Neural cell (in vitro differentiated cells): Measurements from ENCODE around the gene COLEC11. TPM values are rescaled to one million over a fixed set of nuclear protein-coding genes. Genes with fewer than 3 reads are reported as not detected.

Experiments
- H2AFZ ChIP-seq: fragments of 200-600, 300-800 bp; sonication (generic), shearing (Covaris generic); 2 replicates; pipeline ENCODE4 v1.6.0; 2014; ENCODE audit warnings: low read depth, mild to moderate bottlenecking, antibody characterized with exemption, low read length, moderate library complexity
- H3F3A ChIP-seq: fragments of 200-600 bp; shearing (Covaris generic); 2 replicates; pipeline ENCODE4 v1.6.1; 2016; ENCODE audit warnings: mild to moderate bottlenecking, moderate library complexity, mixed read lengths, antibody characterized with exemption, low read length; ENCODE audit not compliant: insufficient read depth, poor library complexity, severe bottlenecking
- H3K27ac ChIP-seq: fragments of 200-600, 300-800 bp; sonication (generic), shearing (Covaris generic); 2 replicates; pipeline ENCODE4 v1.5.1; 2014; ENCODE audit warnings: mild to moderate bottlenecking, low read length, moderate library complexity
- H3K27me3 ChIP-seq: fragments of 300-800, 200-600 bp; sonication (generic), shearing (Covaris generic); 2 replicates; pipeline ENCODE4 v1.6.0; 2014; ENCODE audit warnings: mild to moderate bottlenecking, low read depth, low read length, moderate library complexity; ENCODE audit not compliant: insufficient read depth
- H3K36me3 ChIP-seq: fragments of 300-800, 200-600 bp; sonication (generic), shearing (Covaris generic); 2 replicates; pipeline ENCODE4 v1.5.1; 2014; ENCODE audit warnings: mild to moderate bottlenecking, antibody characterized with exemption, low read length, moderate library complexity; ENCODE audit not compliant: insufficient read depth
- H3K4me2 ChIP-seq: fragments of 300-800, 200-600 bp; sonication (generic), shearing (Covaris generic); 2 replicates; pipeline ENCODE4 v1.6.0; 2014; ENCODE audit warnings: mild to moderate bottlenecking, low read length
- H3K4me3 ChIP-seq: fragments of 300-800, 200-600 bp; sonication (generic), shearing (Covaris generic); 2 replicates; pipeline ENCODE4 v1.5.1; 2014; ENCODE audit warnings: mild to moderate bottlenecking, low read length, moderate library complexity
- H3K79me2 ChIP-seq: fragments of 200-600 bp; shearing (Covaris generic); replicated peaks from 2 replicates; pipeline ENCODE4 v1.6.0; 2014; ENCODE audit warnings: mild to moderate bottlenecking, low read length, moderate library complexity; ENCODE audit not compliant: insufficient read depth
- H3K9ac ChIP-seq: fragments of 300-800, 200-600 bp; sonication (generic), shearing (Covaris generic); 2 replicates; pipeline ENCODE4 v1.6.1; 2016; ENCODE audit warnings: mild to moderate bottlenecking, low read length, mixed read lengths
- H3K9me2 ChIP-seq: fragments of 200-600 bp; shearing (Covaris generic); 2 replicates; pipeline ENCODE4 v1.6.1; 2016; ENCODE audit warnings: mild to moderate bottlenecking, low read length, mixed read lengths; ENCODE audit not compliant: insufficient read depth
- H3K9me3 ChIP-seq: fragments of 200-600, 300-800 bp; sonication (generic), shearing (Covaris generic); 2 replicates; pipeline ENCODE4 v1.6.1; 2016; ENCODE audit warnings: mild to moderate bottlenecking, mixed run types, low read length, moderate library complexity, mixed read lengths
- H4K20me1 ChIP-seq: fragments of 200-600 bp; shearing (Covaris generic); 2 replicates; pipeline ENCODE4 v1.6.1; 2016; ENCODE audit warnings: mild to moderate bottlenecking, mixed run types; ENCODE audit not compliant: insufficient read depth
- EP300 ChIP-seq: fragments of 450-650 bp; conservative IDR thresholded peaks from 2 replicates; pipeline ENCODE4 v1.6.1; 2014; ENCODE audit warnings: antibody characterized with exemption, mild to moderate bottlenecking, moderate library complexity; ENCODE audit not compliant: poor library complexity, severe bottlenecking
- EZH2 ChIP-seq: fragments of 200-600, 300-800 bp; shearing (Covaris generic), sonication (generic); IDR thresholded peaks from 2 replicates; pipeline ENCODE4 v1.6.1; 2014; ENCODE audit warnings: antibody characterized with exemption, low read length, borderline replicate concordance, mild to moderate bottlenecking; ENCODE audit not compliant: insufficient read depth, poor library complexity, severe bottlenecking
- MXI1 ChIP-seq: fragments of 450-650 bp; conservative IDR thresholded peaks from 2 replicates; pipeline ENCODE4 v1.6.1; 2014; ENCODE audit warnings: antibody characterized with exemption, mild to moderate bottlenecking; ENCODE audit not compliant: poor library complexity, severe bottlenecking
- POLR2AphosphoS5 ChIP-seq: IDR thresholded peaks from 2 replicates; pipeline ENCODE4 v1.6.1; 2012
- RAD21 ChIP-seq: fragments of 450-650 bp; conservative IDR thresholded peaks from 2 replicates; pipeline ENCODE4 v1.6.1; 2014; ENCODE audit warnings: antibody characterized with exemption, mild to moderate bottlenecking, moderate library complexity
- SMC3 ChIP-seq: fragments of 450-650 bp; conservative IDR thresholded peaks from 2 replicates; pipeline ENCODE4 v1.6.1; 2014; ENCODE audit warnings: antibody characterized with exemption, mild to moderate bottlenecking, moderate library complexity; ENCODE audit not compliant: poor library complexity
- TAF1 ChIP-seq: IDR thresholded peaks from 2 replicates; pipeline ENCODE4 v1.6.1; 2012; ENCODE audit warnings: low read depth
- polyA plus RNA-seq: library from polyadenylated mRNA; depleted of rRNA; stranded (reverse); fragments of >200 nt; gene quantifications from 2 replicates; pipeline ENCODE4 v1.2.3, GENCODE V29; 2014
- TF ChIP-seq, protein P1 (sequence below): fragments of 450-650 bp; IDR thresholded peaks from 2 replicates; pipeline ENCODE4 v1.5.1; 2014; ENCODE audit warnings: antibody characterized with exemption, mild to moderate bottlenecking, moderate library complexity; ENCODE audit not compliant: poor library complexity, severe bottlenecking
- TF ChIP-seq, protein P2 (sequence below): IDR thresholded peaks from 2 replicates; pipeline ENCODE4 v1.6.1; 2012; ENCODE audit warnings: borderline replicate concordance

The COLEC11 gene
- polyA plus RNA-seq, 1 donor from 2014 or later = 4.0 TPM

DNA sequence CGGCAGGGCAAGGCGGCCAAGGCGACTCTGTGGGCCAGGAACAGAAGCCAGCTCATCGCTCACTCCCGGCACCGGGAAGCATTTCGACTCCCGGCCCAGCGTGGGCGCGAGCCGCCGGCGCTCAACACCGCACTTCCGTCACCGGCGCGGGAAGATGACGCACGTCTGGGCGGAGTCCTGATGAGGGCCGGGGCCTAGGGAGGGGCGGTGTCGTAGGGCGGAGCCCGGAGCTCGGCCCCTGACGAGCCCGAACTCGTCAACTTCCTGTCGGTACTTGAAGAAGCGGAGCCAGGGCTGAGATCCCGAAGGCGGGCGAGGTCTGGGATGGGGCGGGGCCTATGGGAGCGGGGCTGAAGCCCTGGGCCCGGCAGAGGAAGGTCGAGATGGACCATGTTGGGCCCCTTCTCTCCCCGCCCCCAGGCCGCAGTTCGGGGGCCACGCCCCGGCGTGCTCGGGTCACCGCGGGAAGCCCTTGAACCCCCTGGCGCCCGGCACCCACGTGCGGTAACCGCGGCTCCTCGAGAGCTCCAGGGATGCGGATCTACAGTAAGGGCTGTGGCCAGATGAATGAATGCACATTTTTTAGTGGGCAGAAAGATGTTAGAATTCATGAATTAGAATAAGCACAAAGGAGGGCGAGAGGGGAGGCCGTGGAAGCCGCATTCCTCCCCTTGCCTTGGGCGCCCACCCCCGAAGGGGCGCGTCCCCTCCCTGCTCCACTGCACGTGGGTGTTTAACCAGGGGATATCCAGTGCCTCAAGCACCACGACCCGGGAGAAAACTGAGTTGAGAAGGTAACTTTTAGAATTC lies 36.5 kb upstream of the COLEC11 start, which contains the start of gene RNASEH1:
TSS of gene RNASEH1 (minus strand) at position 129 of the 810 bp plus-strand sequence. CDS start at position 56, 73 bp downstream.
- Histone ChIP-seq H3K9me2 (no peaks in the 10 kb centered on the region), H3K4me2 (peak within 1 kb of the TSS; percentile 96), H3F3A (no peaks in the 10 kb centered on the region), H3K9me3 (no peaks in the 10 kb centered on the region), H3K27ac (peak within 1 kb of the TSS; percentile 77), H3K79me2 (peaks cover 22% of the 10 kb centered on the region), H2AFZ (peak within 1 kb of the TSS; percentile 94), H3K4me3 (peak within 1 kb of the TSS; percentile 98), H3K27me3 (no peaks in the 10 kb centered on the region), H3K9ac (peak within 1 kb of the TSS; percentile 87), H3K36me3 (no peaks in the 10 kb centered on the region), H4K20me1 (no peaks in the 10 kb centered on the region)
- peak; percentile 37 for TF ChIP-seq RAD21
- TF ChIP-seq EP300 = peak; percentile 69
- peak; percentile 98 for TF ChIP-seq MXI1
- peak; percentile 86 for TF ChIP-seq TAF1
- TF ChIP-seq POLR2AphosphoS5 = peak; percentile 94
- TF ChIP-seq SMC3 = peak; percentile 41
- TF ChIP-seq EZH2 = no peak
- TF ChIP-seq, protein P1, sequence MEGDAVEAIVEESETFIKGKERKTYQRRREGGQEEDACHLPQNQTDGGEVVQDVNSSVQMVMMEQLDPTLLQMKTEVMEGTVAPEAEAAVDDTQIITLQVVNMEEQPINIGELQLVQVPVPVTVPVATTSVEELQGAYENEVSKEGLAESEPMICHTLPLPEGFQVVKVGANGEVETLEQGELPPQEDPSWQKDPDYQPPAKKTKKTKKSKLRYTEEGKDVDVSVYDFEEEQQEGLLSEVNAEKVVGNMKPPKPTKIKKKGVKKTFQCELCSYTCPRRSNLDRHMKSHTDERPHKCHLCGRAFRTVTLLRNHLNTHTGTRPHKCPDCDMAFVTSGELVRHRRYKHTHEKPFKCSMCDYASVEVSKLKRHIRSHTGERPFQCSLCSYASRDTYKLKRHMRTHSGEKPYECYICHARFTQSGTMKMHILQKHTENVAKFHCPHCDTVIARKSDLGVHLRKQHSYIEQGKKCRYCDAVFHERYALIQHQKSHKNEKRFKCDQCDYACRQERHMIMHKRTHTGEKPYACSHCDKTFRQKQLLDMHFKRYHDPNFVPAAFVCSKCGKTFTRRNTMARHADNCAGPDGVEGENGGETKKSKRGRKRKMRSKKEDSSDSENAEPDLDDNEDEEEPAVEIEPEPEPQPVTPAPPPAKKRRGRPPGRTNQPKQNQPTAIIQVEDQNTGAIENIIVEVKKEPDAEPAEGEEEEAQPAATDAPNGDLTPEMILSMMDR = peak; percentile 15
- TF ChIP-seq, protein P2, sequence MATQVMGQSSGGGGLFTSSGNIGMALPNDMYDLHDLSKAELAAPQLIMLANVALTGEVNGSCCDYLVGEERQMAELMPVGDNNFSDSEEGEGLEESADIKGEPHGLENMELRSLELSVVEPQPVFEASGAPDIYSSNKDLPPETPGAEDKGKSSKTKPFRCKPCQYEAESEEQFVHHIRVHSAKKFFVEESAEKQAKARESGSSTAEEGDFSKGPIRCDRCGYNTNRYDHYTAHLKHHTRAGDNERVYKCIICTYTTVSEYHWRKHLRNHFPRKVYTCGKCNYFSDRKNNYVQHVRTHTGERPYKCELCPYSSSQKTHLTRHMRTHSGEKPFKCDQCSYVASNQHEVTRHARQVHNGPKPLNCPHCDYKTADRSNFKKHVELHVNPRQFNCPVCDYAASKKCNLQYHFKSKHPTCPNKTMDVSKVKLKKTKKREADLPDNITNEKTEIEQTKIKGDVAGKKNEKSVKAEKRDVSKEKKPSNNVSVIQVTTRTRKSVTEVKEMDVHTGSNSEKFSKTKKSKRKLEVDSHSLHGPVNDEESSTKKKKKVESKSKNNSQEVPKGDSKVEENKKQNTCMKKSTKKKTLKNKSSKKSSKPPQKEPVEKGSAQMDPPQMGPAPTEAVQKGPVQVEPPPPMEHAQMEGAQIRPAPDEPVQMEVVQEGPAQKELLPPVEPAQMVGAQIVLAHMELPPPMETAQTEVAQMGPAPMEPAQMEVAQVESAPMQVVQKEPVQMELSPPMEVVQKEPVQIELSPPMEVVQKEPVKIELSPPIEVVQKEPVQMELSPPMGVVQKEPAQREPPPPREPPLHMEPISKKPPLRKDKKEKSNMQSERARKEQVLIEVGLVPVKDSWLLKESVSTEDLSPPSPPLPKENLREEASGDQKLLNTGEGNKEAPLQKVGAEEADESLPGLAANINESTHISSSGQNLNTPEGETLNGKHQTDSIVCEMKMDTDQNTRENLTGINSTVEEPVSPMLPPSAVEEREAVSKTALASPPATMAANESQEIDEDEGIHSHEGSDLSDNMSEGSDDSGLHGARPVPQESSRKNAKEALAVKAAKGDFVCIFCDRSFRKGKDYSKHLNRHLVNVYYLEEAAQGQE = peak; percentile 73

DNA sequence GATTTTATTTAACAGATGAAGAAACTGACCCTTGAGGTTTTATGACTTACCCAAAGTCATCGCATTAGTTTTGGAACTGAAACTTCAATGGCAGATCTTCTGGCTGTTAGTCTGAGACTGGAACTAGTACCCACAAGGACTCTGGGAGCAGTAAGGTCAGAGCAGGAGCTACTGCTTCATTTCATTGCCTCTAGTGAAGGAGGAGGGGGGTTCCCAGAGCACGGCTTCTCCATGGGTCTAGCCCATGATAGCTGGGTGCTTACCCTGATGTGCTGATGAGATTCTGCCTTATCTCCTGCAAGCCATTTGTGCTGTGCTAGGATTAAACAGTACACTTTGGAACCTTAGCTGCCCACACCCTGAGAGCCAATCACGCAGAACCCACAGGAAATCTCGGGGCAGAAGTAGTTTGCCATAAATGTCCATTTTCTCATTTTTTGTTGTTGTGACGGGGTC lies 31.4 kb upstream of the COLEC11 start:
- Histone ChIP-seq H3K79me2 (peaks cover 7% of the 10 kb centered on the region), H3K9me2 (no peaks in the 10 kb centered on the region), H3K27ac (no peak overlapping the region), H3K36me3 (no peaks in the 10 kb centered on the region), H3K9ac (no peak overlapping the region), H3F3A (no peaks in the 10 kb centered on the region), H3K4me2 (no peak overlapping the region), H3K27me3 (no peaks in the 10 kb centered on the region), H3K9me3 (no peaks in the 10 kb centered on the region), H4K20me1 (no peaks in the 10 kb centered on the region), H3K4me3 (no peak overlapping the region), H2AFZ (no peak overlapping the region)
- TF ChIP-seq, protein P1 = no peak
- TF ChIP-seq SMC3 = no peak
- TF ChIP-seq TAF1 = no peak
- TF ChIP-seq, protein P2 = no peak
- no peak for TF ChIP-seq POLR2AphosphoS5
- TF ChIP-seq EP300 = no peak
- TF ChIP-seq MXI1 = no peak
- no peak for TF ChIP-seq RAD21
- TF ChIP-seq EZH2 = no peak
